Muscle layer of duodenum (tissue), 2 donors: ENCODE measurements around the gene AKT2.

Experiments used
- H3K27ac ChIP-seq: one replicate; pipeline ENCODE4 v1.7.0; 2013; ENCODE audit warnings: mild to moderate bottlenecking, low read length
- H3K27me3 ChIP-seq: one replicate; pipeline ENCODE4 v1.7.0; 2013; ENCODE audit warnings: low read depth, mild to moderate bottlenecking, control low read depth, low read length
- H3K36me3 ChIP-seq, 2 donors: one replicate each; pipeline ENCODE4 v1.7.0; 2013; ENCODE audit warnings: low read length in 2 of 2, control low read depth in 1 of 2, mild to moderate bottlenecking in 1 of 2; ENCODE audit not compliant: insufficient read depth in 2 of 2, control insufficient read depth in 1 of 2
- H3K4me1 ChIP-seq, 2 donors: one replicate each; pipeline ENCODE4 v1.7.0; 2013; ENCODE audit warnings: low read length in 2 of 2, mild to moderate bottlenecking in 2 of 2, control low read depth in 1 of 2, moderate library complexity in 1 of 2; ENCODE audit not compliant: insufficient read depth in 2 of 2, control insufficient read depth in 1 of 2
- H3K4me3 ChIP-seq, 2 donors: one replicate each; pipeline ENCODE4 v1.7.0; 2013; ENCODE audit warnings: low read length in 2 of 2, low read depth in 1 of 2, mild to moderate bottlenecking in 1 of 2
- H3K9me3 ChIP-seq, 2 donors: one replicate each; pipeline ENCODE4 v1.7.0; 2013; ENCODE audit warnings: low read length in 2 of 2, control low read depth in 1 of 2, mild to moderate bottlenecking in 1 of 2; ENCODE audit not compliant: control insufficient read depth in 1 of 2
- donor health status: healthy.

Gene AKT2

GRCh38 chr19:40247735-40248262 is 37.3 kb downstream of the AKT2 start:
- H3K9me3 ChIP-seq = no peaks in the 10 kb centered on the region
- H3K4me1 ChIP-seq = peaks cover 2 to 16% of the 10 kb centered on the region in 2 donors
- H3K27me3 ChIP-seq = no peaks in the 10 kb centered on the region
- H3K36me3 ChIP-seq = peaks cover 3 to 7% of the 10 kb centered on the region in 2 donors
- H3K4me3 ChIP-seq = no peak overlapping the region
- H3K27ac ChIP-seq = no peak overlapping the region

GRCh38 chr19:40247178-40247577 is 38.0 kb downstream of the AKT2 start:
- Histone ChIP-seq H3K36me3 (peaks cover 3 to 10% of the 10 kb centered on the region in 2 donors), H3K27ac (no peak overlapping the region), H3K9me3 (no peaks in the 10 kb centered on the region), H3K4me1 (peaks cover 2 to 19% of the 10 kb centered on the region in 2 donors), H3K4me3 (no peak overlapping the region), H3K27me3 (no peaks in the 10 kb centered on the region)

- Histone ChIP-seq H3K9me3 (no peaks in the 10 kb centered on the region), H3K27me3 (no peaks in the 10 kb centered on the region), H3K4me3 (no peak overlapping the region), H3K4me1 (peaks cover 2 to 23% of the 10 kb centered on the region in 2 donors), H3K36me3 (peaks cover 3 to 17% of the 10 kb centered on the region in 2 donors), H3K27ac (no peak overlapping the region)
Measured at GRCh38 chr19:40246292-40247073, 38.7 kb downstream of the AKT2 start.

- H3K27me3 ChIP-seq = no peaks in the 10 kb centered on the region
- H3K4me1 ChIP-seq = peaks cover 2 to 23% of the 10 kb centered on the region in 2 donors
- no peaks in the 10 kb centered on the region for H3K9me3 ChIP-seq
- no peak overlapping the region for H3K4me3 ChIP-seq
- peaks cover 3 to 25% of the 10 kb centered on the region in 2 donors for H3K36me3 ChIP-seq
- H3K27ac ChIP-seq = no peak overlapping the region
Measured at GRCh38 chr19:40245506-40246128, 39.5 kb downstream of the AKT2 start.

GRCh38 chr19:40244579-40245317 is 40.4 kb downstream of the AKT2 start:
- Histone ChIP-seq H3K27me3 (no peaks in the 10 kb centered on the region), H3K36me3 (peaks cover 8 to 29% of the 10 kb centered on the region in 2 donors), H3K4me1 (peaks cover 2 to 23% of the 10 kb centered on the region in 2 donors), H3K4me3 (no peak overlapping the region), H3K27ac (no peak overlapping the region), H3K9me3 (no peaks in the 10 kb centered on the region)

GRCh38 chr19:40243181-40243580 is 42.0 kb downstream of the AKT2 start:
- H3K27ac ChIP-seq = no peak overlapping the region
- no peak overlapping the region for H3K4me3 ChIP-seq
- H3K27me3 ChIP-seq = no peaks in the 10 kb centered on the region
- no peaks in the 10 kb centered on the region for H3K9me3 ChIP-seq
- peaks cover 13 to 42% of the 10 kb centered on the region in 2 donors for H3K36me3 ChIP-seq
- peaks cover 2 to 23% of the 10 kb centered on the region in 2 donors for H3K4me1 ChIP-seq

GRCh38 chr19:40242480-40242879 is 42.7 kb downstream of the AKT2 start:
- H3K9me3 ChIP-seq = no peaks in the 10 kb centered on the region
- H3K27me3 ChIP-seq = no peaks in the 10 kb centered on the region
- H3K36me3 ChIP-seq = peaks cover 13 to 50% of the 10 kb centered on the region in 2 donors
- H3K4me3 ChIP-seq = no peak overlapping the region
- H3K4me1 ChIP-seq = peaks cover 2 to 23% of the 10 kb centered on the region in 2 donors
- no peak overlapping the region for H3K27ac ChIP-seq

GRCh38 chr19:40241809-40242384 is 43.2 kb downstream of the AKT2 start:
- peaks cover 2 to 23% of the 10 kb centered on the region in 2 donors for H3K4me1 ChIP-seq
- H3K9me3 ChIP-seq = no peaks in the 10 kb centered on the region
- no peak overlapping the region for H3K27ac ChIP-seq
- H3K36me3 ChIP-seq = peaks cover 16 to 54% of the 10 kb centered on the region in 2 donors
- H3K4me3 ChIP-seq = no peak overlapping the region
- H3K27me3 ChIP-seq = no peaks in the 10 kb centered on the region

- Histone ChIP-seq H3K4me3 (no peak overlapping the region), H3K27ac (no peak overlapping the region), H3K9me3 (no peaks in the 10 kb centered on the region), H3K36me3 (peaks cover 21 to 60% of the 10 kb centered on the region in 2 donors), H3K4me1 (peaks cover 2 to 19% of the 10 kb centered on the region in 2 donors), H3K27me3 (no peaks in the 10 kb centered on the region)
Measured at GRCh38 chr19:40241125-40241808, 43.9 kb downstream of the AKT2 start.

GRCh38 chr19:40240332-40240731 is 44.8 kb downstream of the AKT2 start:
- Histone ChIP-seq H3K4me1 (peaks cover 2 to 13% of the 10 kb centered on the region in 2 donors), H3K9me3 (no peaks in the 10 kb centered on the region), H3K4me3 (no peak overlapping the region), H3K36me3 (peaks cover 25 to 70% of the 10 kb centered on the region in 2 donors), H3K27ac (no peak overlapping the region), H3K27me3 (no peaks in the 10 kb centered on the region)
